Measurements from ENCODE around the gene MRFAP1L1. TPM values are rescaled to one million over a fixed set of nuclear protein-coding genes. Genes with fewer than 3 reads are reported as not detected.

MRFAP1L1 gene
- polyA plus RNA-seq, 1 donor from 2014 or later: 438 TPM

DNA sequence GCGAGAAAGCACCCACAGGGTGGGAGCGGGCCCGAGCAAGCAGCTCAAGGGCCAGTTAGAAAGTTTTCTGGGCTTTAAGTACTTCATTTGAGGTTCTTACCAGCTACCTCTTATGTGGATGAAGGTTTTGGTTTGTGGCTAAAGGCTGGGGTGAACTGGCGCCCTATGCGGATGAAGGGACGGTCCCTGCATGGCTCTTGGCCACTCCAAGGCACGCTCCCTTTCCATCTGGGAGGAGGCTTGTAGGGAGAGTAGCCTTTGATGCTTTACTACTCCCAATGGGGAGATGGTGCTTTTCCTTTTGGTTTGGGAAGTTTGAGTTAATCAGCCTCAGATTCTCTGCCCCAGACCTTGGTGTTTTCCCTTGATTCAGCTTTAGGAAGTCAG is 51.5 kb downstream of the MRFAP1L1 start:
- no peaks in the 10 kb centered on the region for H3K9me3 ChIP-seq (ENCODE audit: low read length)
- H3K27ac ChIP-seq (ENCODE audit: low read length): no peak overlapping the region
- no peaks in the 10 kb centered on the region for H4K20me1 ChIP-seq (ENCODE audit: insufficient read depth)
- no peak overlapping the region for H3K4me3 ChIP-seq (ENCODE audit: low read length)
- TF ChIP-seq EZH2 (IDR thresholded peaks at IDR 0.05; ENCODE audit: borderline replicate concordance, insufficient read depth, low read length, poor library complexity, severe bottlenecking): no peak
- TF ChIP-seq, protein P1, sequence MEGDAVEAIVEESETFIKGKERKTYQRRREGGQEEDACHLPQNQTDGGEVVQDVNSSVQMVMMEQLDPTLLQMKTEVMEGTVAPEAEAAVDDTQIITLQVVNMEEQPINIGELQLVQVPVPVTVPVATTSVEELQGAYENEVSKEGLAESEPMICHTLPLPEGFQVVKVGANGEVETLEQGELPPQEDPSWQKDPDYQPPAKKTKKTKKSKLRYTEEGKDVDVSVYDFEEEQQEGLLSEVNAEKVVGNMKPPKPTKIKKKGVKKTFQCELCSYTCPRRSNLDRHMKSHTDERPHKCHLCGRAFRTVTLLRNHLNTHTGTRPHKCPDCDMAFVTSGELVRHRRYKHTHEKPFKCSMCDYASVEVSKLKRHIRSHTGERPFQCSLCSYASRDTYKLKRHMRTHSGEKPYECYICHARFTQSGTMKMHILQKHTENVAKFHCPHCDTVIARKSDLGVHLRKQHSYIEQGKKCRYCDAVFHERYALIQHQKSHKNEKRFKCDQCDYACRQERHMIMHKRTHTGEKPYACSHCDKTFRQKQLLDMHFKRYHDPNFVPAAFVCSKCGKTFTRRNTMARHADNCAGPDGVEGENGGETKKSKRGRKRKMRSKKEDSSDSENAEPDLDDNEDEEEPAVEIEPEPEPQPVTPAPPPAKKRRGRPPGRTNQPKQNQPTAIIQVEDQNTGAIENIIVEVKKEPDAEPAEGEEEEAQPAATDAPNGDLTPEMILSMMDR (IDR thresholded peaks at IDR 0.05; ENCODE audit: poor library complexity, severe bottlenecking): no peak
- TF ChIP-seq RAD21 (conservative IDR thresholded peaks at IDR 0.05): no peak
- TF ChIP-seq MXI1 (conservative IDR thresholded peaks at IDR 0.05; ENCODE audit: poor library complexity, severe bottlenecking): no peak
- no peak for TF ChIP-seq POLR2AphosphoS5 (IDR thresholded peaks at IDR 0.05)
- TF ChIP-seq, protein P2, sequence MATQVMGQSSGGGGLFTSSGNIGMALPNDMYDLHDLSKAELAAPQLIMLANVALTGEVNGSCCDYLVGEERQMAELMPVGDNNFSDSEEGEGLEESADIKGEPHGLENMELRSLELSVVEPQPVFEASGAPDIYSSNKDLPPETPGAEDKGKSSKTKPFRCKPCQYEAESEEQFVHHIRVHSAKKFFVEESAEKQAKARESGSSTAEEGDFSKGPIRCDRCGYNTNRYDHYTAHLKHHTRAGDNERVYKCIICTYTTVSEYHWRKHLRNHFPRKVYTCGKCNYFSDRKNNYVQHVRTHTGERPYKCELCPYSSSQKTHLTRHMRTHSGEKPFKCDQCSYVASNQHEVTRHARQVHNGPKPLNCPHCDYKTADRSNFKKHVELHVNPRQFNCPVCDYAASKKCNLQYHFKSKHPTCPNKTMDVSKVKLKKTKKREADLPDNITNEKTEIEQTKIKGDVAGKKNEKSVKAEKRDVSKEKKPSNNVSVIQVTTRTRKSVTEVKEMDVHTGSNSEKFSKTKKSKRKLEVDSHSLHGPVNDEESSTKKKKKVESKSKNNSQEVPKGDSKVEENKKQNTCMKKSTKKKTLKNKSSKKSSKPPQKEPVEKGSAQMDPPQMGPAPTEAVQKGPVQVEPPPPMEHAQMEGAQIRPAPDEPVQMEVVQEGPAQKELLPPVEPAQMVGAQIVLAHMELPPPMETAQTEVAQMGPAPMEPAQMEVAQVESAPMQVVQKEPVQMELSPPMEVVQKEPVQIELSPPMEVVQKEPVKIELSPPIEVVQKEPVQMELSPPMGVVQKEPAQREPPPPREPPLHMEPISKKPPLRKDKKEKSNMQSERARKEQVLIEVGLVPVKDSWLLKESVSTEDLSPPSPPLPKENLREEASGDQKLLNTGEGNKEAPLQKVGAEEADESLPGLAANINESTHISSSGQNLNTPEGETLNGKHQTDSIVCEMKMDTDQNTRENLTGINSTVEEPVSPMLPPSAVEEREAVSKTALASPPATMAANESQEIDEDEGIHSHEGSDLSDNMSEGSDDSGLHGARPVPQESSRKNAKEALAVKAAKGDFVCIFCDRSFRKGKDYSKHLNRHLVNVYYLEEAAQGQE (IDR thresholded peaks at IDR 0.05; ENCODE audit: borderline replicate concordance): no peak
- no peak for TF ChIP-seq EP300 (conservative IDR thresholded peaks at IDR 0.05; ENCODE audit: poor library complexity, severe bottlenecking)
- TF ChIP-seq TAF1 (IDR thresholded peaks at IDR 0.05; ENCODE audit: low read depth): no peak
- no peak for TF ChIP-seq SMC3 (conservative IDR thresholded peaks at IDR 0.05; ENCODE audit: poor library complexity)
- no peak overlapping the region for H3K4me2 ChIP-seq (ENCODE audit: low read length)
- no peaks in the 10 kb centered on the region for H3F3A ChIP-seq (ENCODE audit: insufficient read depth, low read length, poor library complexity, severe bottlenecking)
- no peak overlapping the region for H2AFZ ChIP-seq (ENCODE audit: low read depth, low read length)
- H3K9me2 ChIP-seq (ENCODE audit: insufficient read depth, low read length): no peaks in the 10 kb centered on the region
- no peaks in the 10 kb centered on the region for H3K27me3 ChIP-seq (ENCODE audit: insufficient read depth, low read depth, low read length)
- no peaks in the 10 kb centered on the region for H3K36me3 ChIP-seq (ENCODE audit: insufficient read depth, low read length)
- H3K79me2 ChIP-seq (replicated peaks; ENCODE audit: insufficient read depth, low read length): no peaks in the 10 kb centered on the region
- no peak overlapping the region for H3K9ac ChIP-seq (ENCODE audit: low read length)

Other genes starting within 250 kb of the MRFAP1L1 start
- gene PPP2R2C, start 237.3 kb downstream of the MRFAP1L1 start, polyA plus RNA-seq: 34.4 and 41.2 TPM in 2 replicates
- gene MAN2B2, start 134.7 kb downstream of the MRFAP1L1 start, polyA plus RNA-seq: 5.2 and 7.5 TPM in 2 replicates
- 284 and 322 TPM in 2 replicates for gene MRFAP1, start 69.2 kb downstream of the MRFAP1L1 start, polyA plus RNA-seq
- gene S100P, start 16.0 kb downstream of the MRFAP1L1 start, polyA plus RNA-seq: not detected in 2 replicates
- 21.2 and 31.9 TPM in 2 replicates for gene BLOC1S4, start 6.3 kb upstream of the MRFAP1L1 start, polyA plus RNA-seq
- 55.9 and 57.6 TPM in 2 replicates for gene KIAA0232, start 72.9 kb upstream of the MRFAP1L1 start, polyA plus RNA-seq
- gene TBC1D14, start 200.0 kb upstream of the MRFAP1L1 start, polyA plus RNA-seq: 125 and 133 TPM in 2 replicates